DMS 273 (cell line): ENCODE data around the gene RNF121.

Source experiments
- DNase-seq: peaks from one replicate; lab custom pipeline; 2025; ENCODE audit not compliant: unreplicated experiment; lab: John Stamatoyannopoulos, UW

Gene RNF121

DNA sequence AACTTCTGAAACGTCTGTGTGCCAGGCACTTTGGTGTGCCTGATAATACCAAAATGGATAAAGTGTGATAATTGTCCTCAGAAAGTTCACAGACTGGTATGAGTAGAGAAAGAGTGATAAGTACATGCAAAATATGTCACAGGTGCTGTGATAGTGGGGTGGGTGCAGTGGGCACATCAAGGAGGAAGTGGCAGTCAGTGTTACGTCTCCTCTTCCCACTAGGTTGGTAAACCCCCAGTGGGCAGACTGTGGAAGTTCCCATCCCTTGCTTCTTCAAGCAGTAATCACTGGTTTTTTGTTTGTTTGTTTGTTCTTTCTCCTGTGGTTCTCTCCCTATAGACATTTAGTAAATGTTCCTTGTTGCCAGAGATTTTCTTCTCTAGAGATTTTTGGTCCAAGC, 5.4 kb downstream of the RNF121 start:
- no peak for DNase-seq

DNA sequence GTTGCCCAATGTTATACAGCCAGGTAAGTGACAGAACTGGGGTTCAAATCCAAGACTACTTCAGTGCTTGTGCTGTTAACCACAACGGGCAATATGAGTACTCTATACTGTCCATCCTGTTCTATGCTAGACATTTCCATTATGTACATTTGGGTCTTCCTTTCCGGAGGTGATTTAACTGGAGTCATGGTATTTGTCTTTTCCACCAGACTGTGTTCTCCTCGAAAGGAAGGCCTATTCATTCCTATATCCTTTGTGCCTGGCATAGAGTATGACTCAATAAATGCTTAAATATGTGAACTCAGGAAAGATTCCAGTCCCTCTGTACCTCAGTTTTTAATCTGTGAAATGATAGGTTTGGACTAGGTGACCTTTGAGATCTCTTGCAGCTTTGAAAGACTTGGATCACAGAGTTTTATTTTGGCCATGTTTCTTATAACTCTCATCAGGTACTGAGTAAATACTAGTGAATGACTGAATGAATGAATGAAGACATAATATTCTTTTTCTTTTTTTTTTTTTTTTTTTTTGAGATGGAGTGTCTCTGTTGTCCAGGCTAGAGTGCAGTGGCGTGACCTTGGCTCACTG, 6.6 kb downstream of the RNF121 start:
- no peak for DNase-seq

DNA sequence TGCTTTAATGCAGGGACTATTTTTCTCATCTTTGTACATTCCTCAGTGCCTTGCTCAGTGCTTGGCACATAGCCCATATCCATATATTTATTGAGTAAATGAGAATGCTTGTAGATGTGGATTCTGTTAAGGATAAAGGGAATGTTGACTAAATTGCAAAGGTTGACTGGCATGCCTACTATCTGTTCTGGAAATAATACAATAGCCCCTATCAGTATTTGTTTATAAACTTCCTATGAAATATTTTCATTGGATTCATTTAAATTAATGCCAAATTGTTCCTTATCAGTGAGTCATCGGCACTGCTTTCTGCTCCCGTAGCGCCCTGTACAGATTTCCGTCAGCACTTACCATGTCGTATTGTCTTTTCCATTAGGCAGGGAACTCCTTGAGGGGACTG, 8.0 kb downstream of the RNF121 start:
- DNase-seq = no peak

DNA sequence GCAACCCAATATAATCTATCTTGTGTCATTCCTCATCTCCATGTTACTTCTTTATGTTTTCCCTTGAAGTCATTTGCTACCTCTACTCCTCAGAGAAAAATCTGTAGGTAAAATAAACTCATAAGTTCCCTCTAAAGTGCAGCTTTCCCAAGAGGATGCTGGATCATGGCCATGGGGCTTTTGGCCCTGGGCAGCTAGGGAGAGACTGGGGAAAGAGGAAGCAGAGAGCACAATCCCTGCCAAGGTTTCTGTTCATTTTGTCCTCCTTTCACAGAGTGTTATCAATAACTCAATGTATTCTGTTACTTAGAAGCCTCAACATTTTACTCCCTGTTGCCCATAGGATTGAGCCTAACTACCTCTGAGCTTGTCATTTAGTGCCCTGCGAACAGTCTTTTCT, 9.0 kb downstream of the RNF121 start:
- DNase-seq = no peak

DNA sequence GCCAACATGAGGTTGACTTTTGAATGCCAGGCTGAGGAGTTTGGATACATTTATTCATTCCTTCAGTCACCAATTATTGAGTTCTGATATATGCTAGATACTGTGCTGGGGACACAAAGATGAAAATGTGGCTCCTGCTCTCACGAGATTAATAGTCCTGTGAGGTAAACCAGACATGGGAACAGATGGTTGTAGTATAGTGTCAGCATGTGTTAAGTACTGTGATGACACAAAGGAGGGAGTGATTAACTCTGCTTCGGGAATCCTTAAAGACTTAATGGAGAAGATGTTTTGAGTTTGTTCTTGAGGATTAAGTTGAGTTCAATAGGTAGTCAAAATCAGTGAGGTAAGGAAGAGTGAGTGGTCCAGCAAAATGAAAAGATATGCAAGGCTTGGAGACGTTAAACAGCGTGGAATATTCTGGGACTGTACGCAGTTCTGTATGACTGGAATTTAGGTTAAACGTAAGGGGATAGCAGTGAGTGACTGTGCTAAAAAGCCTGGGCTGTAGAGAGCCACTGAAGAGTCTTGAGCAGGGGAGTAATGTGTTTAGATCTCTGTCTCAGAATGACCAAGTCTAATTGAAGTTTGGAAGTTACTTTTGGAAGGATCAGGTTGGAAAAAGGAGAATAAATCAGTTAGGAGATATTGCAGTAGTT, 11.8 kb downstream of the RNF121 start:
- DNase-seq = peak; percentile 58

DNA sequence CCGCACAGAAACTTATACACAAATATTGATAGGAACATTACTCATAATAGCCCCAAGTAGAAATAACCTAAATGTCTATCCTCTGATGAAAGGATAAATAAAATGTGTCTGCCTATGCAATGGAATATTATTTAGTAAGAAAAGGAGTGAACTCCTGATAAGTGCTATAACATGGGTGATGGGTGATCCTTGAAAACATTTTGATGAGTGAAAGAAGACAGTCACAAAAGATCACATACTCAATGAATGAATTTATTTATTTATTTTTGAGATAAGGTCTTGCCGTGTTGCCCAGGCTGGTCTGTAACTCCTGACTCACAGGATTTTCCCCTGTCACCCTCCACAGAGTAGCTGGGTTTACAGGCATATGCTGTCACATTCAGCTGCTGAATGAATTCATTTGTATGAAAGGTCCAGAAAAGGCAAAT, 17.3 kb downstream of the RNF121 start:
- no peak for DNase-seq

DNA sequence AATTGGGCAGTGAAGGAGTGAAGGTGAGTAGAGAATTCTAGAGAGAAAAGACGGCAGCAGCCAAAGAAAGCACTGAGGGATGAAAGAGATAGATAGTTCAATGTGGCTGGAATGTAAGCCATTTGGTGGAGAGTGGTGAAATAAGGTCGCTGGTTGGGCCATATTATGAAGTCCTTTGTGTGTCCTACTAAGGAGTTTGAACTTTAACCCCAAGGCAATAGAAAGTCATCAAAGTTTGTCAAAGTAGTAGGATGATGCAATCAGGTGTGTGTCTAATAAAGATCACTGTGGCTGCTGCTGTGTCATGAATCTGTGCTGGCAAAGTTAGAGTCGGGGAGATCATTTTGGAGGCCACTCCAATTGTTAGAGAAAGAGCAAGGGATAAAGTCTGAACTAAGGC, 18.7 kb downstream of the RNF121 start:
- DNase-seq = no peak

DNA sequence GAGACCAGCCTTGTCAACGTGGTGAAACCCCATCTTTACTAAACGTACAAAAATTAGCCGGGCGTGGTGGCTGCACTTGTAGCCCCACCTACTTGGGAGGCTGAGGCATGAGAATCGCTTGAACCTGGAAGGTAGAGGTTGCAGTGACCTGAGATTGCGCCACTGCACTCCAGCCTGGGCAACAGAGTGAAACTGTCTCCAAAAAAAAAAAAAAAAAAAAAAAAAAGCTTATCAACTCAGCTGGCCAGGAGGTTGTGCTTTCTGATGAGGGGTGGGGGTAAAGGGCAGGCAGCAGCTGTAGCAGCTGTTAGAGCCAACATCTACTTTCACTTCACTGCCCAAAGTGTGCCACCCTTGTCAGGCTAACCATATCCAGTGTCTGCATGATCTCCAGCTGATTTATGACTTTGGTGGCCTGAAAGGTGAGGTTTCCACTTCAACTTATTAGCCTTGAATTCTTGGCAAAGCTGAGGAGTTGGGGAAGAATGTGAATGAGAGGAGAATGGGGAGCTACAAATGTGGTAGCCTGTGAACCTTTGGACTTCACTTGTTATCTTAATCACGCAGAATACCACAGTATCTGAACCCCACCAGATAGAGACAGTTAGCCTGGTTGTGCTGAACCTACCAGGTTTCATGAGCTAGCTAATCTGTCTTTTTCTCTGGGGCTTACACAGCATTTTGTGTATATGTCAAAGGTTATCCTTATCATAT, 19.6 kb downstream of the RNF121 start:
- no peak for DNase-seq

DNA sequence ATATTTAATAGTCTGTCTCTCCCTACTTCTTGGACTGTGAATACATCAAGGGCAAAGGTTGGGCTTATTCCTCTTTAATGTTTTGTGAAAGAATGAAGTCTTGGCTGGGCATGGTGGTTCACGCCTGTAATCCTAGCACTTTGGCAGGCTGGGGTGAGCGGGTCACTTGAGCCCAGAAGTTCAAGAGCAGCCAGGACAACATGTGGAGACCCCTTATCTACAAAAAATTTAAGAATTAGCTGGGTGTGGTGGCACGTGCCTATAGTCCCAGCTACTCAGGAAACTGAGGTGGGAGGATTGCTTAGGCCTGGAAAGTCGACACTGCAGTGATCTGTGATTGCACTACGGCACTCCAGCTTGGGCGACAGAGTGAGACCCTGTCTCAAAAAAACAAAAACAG, 20.2 kb downstream of the RNF121 start:
- no peak for DNase-seq

DNA sequence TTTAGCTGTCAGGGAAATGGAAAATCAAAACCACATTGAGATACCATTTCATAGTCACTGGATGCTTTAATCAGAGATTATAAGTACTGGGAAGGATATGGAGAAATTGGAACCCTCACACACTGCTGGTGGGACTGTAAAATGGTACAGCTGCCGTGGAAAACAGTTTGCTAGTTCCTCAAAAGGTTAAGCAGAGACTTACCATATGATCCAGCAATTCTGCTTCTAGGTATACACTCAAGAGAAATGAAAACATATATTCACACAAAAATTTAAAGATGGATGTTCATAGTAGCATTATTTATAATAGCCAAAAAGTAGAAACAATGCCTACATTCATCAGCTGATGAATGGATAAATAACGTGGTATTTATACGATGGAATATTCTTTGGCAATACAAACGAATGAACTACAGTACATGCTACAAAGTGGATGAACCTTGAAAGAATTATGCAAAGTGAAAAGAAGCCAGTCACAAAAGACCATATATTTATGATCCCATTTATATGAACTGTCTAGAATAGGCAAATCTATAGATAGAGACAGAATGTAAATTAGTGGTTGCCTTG, 23.0 kb downstream of the RNF121 start:
- DNase-seq = no peak

DNA sequence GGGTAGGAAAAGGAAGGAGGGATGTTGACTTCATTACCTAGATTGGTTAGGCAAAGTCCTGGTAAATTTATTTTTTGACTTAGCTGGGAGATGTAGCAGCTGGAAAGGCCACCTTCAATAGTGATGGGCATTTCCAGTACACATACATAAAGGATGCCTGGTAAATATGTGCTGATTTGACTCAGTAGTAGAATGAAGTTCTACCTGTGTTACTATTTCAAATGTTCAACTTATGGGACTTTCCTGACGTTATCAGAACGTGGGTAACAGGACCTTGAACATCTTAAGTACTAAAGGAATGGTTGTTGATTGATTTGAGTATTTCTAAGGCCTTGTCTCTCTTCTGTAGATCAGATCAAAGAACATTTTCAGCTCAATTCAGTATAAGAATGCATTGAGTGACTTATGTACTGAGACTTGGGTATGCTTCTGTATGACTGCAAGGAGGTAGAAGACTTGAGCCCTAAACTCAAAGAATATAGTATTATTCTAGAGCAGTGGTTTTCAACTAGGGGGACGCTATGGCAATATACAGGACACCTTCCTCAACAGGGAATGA, 27.1 kb downstream of the RNF121 start:
- DNase-seq = no peak

DNA sequence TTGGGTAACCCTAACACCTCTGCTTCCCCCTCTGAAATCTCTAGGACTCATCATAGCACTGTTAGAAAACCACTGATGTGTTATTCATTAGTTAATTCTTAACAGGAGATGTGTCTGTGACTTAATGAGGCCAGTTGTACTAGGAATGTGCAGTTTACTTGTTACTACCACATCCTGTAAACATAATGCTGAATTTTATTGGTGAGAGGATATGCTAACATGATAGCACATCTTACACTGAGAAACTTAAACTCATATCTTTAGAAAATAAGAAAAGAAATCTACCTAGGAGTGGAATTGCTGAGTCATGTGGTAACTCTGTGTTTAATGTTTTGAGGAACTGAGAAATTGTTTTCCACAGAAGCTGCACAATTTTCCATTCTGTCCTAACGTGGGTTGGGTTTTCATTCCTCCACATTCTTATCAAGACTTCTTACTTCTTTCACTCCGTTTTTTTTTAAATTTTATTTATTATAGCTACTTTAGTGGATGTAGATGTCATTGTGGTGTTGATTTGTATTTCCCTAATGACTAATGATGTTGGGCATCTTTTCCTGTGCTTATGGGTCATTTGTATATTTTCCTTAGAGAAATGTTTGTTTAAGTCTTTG, 33.7 kb downstream of the RNF121 start:
- no peak for DNase-seq

DNA sequence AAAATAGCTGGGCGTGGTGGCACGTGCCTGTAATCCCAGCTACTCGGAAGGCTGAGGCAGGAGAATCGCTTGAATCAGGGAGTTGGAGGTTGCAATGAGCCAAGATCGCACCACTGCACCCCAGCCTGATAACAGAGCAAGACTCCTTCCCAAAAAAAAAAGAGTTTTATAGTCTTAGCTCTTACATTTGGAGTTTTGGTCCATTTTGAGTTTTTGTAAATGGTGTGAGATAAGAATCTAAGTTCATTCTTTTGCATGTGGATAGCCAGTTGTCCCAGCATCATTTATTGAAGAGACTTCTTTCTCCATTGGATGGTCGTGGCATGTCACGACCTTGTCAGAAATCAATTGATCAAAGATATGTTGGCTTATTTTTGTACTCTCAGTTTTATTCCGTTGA, 34.6 kb downstream of the RNF121 start:
- DNase-seq = no peak

DNA sequence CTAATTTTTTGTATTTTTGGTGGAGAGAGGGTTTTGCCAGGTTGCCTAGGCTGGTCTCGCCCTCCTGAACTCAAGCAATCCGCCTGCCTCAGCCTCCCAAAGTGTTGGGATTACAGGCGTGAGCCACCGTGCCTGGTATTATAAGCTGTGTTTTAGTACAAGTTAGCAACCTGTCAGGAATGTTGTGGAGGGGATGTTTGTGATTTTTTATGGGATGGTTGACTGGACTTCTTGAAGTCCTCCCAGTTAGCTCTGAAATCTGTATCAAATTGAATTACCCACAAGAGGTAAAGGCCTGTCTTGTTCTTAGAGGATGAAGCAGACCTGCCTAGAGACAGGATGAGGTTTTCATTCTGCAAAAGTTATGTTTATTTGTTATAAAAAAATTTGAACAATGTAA, 35.8 kb downstream of the RNF121 start:
- no peak for DNase-seq

DNA sequence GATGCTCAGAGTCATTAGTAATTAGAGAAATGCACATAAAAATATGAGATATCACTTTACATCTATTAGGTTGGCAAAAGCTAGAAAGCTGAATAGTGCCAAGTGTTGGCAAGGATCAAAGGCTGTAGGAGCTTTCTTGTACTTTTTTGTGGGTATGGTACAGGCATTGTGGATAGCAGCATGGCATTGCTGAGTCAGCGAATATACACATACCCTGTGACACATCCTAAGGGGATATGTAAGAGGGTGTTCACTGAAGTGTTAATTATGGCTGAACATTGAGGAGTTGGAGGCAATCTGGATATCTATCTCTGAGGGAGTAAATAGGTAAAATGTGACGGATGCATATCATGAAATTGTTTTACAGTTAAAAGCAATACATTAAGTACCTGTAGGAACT, 42.8 kb downstream of the RNF121 start:
- DNase-seq = no peak

DNA sequence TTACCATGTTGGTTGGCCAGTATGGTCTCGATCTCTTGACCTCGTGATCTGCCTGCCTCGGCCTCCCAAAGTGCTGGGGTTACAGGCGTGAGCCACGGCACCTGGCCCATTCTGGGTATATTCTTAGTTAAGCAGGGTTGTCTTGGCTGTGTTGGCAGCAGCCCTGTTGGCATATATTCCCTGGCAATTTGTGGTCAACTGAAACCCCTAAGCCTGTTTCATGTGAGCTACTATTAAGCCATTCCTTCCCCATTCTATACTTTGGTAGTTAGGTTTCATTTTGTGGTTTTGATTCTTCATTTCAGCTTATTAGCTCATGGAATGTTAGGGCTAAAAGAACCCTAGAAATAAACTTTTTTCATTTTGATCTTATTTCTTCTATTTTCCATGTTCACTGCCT, 47.7 kb downstream of the RNF121 start:
- no peak for DNase-seq

DNA sequence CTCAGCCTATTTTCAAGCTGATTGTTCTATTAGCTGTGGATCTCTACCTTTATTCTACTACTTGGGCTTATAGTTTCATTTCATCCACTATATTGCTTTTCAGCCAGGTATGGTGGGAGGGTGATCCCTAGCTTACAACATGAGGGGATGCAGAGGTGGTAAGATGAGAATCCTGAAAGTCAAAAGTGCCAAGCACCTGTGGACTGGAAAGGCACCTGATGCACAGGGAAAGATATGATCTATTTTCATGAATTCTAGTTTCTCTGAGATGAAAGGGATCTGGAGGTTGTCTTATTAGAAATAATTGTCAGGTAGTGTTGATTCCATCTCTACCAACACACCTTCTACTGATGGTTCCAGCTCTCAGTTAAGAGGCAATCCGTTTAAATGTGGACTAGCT, 48.2 kb downstream of the RNF121 start:
- no peak for DNase-seq

DNA sequence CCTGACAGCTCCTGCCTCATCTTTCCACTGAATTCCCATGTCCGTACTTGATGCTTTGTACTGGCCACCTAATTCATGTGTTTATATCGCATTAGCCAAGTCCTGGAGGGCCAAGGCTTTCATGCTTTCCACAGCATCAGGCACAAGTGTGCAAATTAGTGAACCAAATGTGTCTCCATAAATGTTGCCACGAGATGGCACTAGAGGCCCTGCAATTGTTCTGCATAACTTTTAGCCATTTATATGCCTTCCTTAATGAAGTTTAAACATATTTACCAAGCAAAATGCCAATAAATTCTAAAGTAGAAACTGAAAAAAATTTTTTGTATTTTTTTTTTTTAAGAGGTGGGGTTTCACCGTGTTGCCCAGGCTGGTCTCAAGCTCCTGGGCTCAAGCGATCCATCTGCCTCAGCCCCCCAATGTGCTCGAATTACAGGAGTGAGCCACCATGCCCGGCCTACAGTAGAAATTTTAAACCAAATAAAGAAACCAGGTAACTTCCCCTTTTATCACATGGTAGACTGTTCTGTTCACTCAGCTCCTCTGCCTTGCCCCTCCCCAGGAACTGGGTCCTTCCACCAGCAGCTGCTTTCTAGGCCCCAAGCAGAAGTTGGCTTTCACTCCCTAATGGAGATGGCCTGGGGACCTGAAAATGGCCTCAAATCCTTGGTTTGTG, 49.0 kb downstream of the RNF121 start:
- DNase-seq = peak; percentile 63

DNA sequence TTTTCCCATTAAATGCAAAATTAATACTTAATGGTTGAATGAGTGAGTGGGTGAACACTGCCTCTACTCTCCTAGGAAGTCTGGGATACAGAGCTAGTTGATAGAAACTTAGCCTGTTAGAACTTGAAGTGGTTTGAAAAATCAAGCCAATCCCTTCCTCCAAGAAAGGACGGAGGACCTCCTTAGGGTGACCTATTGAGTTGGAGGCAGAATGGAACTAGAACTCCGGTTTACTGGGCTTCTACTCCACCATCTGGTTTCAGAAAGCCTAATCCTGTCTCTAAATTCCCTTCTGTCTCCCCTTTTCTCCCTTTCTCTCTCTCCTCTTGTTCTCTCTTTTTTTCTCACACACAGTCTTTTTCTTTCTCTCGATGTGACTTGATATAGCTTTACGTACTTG, 50.2 kb downstream of the RNF121 start:
- no peak for DNase-seq

DNA sequence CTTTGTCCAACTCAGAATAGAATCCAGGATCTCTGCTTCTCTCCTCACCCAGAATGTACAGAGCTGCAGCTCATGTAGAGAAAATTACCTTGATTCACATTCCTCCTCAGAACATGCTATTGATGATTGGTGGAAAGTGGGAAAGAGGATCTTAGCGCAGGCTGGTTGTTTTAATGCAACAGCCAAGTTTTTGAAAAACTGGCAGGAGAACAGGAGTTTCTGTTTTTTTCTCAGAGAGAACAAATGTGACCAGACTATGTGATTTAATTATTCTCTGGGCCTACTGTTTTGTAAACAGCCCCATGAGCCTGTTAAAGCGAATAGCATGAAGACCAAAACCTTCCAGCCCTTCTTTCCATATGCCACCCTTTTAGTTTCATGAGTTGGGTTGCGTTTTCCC, 50.8 kb downstream of the RNF121 start:
- DNase-seq = no peak

DNA sequence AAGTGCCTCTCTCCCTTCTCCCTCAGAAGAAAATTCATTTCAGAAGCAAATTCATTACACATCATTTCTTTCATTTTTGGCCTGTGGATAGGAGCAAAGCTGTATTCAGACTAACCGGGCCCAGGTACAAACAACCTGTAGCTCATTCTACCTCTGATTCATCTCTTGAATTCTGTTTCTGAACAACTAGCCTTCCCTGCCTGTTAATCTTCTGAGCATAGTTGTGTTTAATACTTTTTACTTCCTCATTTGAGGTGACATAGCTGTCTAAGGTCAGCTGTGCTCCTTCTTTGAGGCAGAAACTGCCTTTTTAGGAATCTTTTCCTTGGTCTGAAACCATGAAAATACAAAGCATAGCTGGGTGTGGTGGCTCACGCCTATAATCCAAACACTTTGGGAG, 57.3 kb downstream of the RNF121 start:
- DNase-seq = no peak
